Measurements from ENCODE around the gene INS. TPM values are rescaled to one million over a fixed set of nuclear protein-coding genes. Genes with fewer than 3 reads are reported as not detected.

INS gene
- total and polyA plus RNA-seq, 10 of the 15 experiments (the other 5 are each of a cell fraction or from before 2014, with no cell fraction given): not detected

DNA sequence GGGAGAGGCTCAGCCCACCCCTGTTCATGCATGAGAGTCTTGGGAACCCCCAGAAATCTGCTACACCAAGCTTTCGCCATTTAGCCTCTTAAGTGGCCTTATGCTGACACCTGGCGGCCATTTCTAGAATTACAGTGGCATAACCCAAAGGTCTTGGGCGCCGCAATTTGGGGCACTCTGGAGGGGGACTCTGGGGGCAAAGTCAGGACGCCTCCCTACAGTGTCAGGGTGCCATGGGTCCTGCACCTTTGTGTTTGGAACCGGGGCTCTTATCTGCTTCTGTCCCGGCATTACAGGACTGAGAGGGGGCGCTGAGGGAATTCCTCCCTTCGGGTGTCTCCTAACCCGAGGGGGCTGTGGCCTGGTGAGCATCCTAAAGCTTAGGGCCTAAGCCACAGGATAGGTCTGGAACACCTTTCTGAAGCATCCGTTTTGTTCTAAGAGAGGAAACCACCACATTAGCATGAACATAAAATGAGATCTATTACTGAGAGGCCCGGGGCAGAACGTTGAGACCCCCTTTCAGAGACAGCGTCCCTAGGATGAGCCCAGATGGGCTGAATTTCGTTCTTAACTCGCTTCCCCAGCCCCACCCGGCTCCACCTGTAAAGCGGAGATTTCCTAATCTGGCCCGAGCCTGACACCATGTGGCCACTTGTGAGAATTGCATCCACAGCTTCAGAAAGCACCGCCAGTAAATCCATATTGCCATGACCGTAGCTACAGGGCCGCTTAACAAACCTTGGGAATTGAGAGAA lies 9.3 kb downstream of the INS start (continued):
- TF ChIP-seq, protein P1, sequence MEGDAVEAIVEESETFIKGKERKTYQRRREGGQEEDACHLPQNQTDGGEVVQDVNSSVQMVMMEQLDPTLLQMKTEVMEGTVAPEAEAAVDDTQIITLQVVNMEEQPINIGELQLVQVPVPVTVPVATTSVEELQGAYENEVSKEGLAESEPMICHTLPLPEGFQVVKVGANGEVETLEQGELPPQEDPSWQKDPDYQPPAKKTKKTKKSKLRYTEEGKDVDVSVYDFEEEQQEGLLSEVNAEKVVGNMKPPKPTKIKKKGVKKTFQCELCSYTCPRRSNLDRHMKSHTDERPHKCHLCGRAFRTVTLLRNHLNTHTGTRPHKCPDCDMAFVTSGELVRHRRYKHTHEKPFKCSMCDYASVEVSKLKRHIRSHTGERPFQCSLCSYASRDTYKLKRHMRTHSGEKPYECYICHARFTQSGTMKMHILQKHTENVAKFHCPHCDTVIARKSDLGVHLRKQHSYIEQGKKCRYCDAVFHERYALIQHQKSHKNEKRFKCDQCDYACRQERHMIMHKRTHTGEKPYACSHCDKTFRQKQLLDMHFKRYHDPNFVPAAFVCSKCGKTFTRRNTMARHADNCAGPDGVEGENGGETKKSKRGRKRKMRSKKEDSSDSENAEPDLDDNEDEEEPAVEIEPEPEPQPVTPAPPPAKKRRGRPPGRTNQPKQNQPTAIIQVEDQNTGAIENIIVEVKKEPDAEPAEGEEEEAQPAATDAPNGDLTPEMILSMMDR (IDR thresholded peaks at IDR 0.05 in 2 of 3, conservative IDR thresholded peaks at IDR 0.05 in 1 of 3; ENCODE audit: control insufficient read depth in 2 of 3, extremely low read depth in 1 of 3, insufficient read depth in 1 of 3, low read depth in 3 of 3, low read length in 3 of 3): peak; percentile 73 to 82 (median 73)
- TF ChIP-seq, protein P2, sequence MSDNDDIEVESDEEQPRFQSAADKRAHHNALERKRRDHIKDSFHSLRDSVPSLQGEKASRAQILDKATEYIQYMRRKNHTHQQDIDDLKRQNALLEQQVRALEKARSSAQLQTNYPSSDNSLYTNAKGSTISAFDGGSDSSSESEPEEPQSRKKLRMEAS (IDR thresholded peaks at IDR 0.05; ENCODE audit: low read depth, low read length): no peak
- no peak for TF ChIP-seq SREBF2 (IDR thresholded peaks at IDR 0.05; ENCODE audit: low read length)
- TF ChIP-seq MYB (IDR thresholded peaks at IDR 0.05; ENCODE audit: borderline replicate concordance, low read depth, low read length): no peak
- no peak for TF ChIP-seq CEBPB (IDR thresholded peaks at IDR 0.05; ENCODE audit: borderline replicate concordance in 1 of 2, low read depth in 2 of 2, low read length in 2 of 2)
- no peak for TF ChIP-seq ZNF207 (IDR thresholded peaks at IDR 0.05; ENCODE audit: borderline replicate concordance)
- TF ChIP-seq RAD21 (IDR thresholded peaks at IDR 0.05; ENCODE audit: insufficient read depth, low read depth, low read length): peak; percentile 80
- TF ChIP-seq ZBED1 (IDR thresholded peaks at IDR 0.05; ENCODE audit: borderline replicate concordance): no peak
- TF ChIP-seq SMC3 (IDR thresholded peaks at IDR 0.05; ENCODE audit: borderline replicate concordance, low read length): peak; percentile 71
